Measurements from ENCODE around the gene CPEB1.

CPEB1 gene

DNA sequence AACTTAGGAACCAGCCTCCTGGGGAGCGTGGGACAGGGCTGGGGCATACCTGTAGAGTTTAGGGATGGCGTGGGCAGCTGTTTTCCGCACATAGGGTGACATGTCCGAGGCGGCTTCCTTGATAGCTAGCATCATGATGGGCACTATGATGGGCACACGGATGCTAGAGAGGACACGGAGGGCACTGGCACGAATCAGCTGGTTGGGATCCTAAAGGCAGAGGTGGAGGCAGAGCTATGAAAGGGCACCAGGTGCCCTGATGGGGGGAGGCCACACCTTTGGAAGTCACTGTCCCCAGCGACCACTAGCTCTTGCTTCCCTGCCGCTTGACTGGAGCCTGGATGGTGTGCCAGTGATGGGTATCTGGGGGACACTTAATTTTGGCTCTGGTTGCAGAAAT, 34.2 kb upstream of the CPEB1 start:
- H3K36me3 ChIP-seq (ENCODE audit: control insufficient read depth in 1 of 2, insufficient read depth in 2 of 2, low read depth in 1 of 2, low read length in 2 of 2), result no peaks in the 10 kb centered on the region
- H3K4me2 ChIP-seq (ENCODE audit: low read length, poor library complexity, severe bottlenecking), result no peak overlapping the region
- peaks cover 9% of the 10 kb centered on the region for H3K4me1 ChIP-seq (ENCODE audit: control insufficient read depth, insufficient read depth, low read depth, low read length)
- no peak overlapping the region for H2BK5ac ChIP-seq (ENCODE audit: low read depth, low read length, poor library complexity, severe bottlenecking)
- H2BK120ac ChIP-seq (ENCODE audit: low read depth, low read length), result no peak overlapping the region
- no peaks in the 10 kb centered on the region for H3K9me3 ChIP-seq (ENCODE audit: control insufficient read depth, low read length)
- no peak overlapping the region for H3K4ac ChIP-seq (ENCODE audit: low read depth in 1 of 2, low read length in 2 of 2)
- no peak overlapping the region for H3K4me3 ChIP-seq (ENCODE audit: insufficient read depth in 1 of 2, low read depth in 1 of 2, low read length in 2 of 2)
- peaks cover 46 to 49% of the 10 kb centered on the region in 2 experiments for H3K27me3 ChIP-seq (ENCODE audit: control insufficient read depth in 1 of 2, insufficient read depth in 1 of 2, low read length in 2 of 2)
- no peak overlapping the region for H2BK12ac ChIP-seq (ENCODE audit: low read length in 2 of 2)
- H3K23ac ChIP-seq (ENCODE audit: low read length in 2 of 2), result no peak overlapping the region
- WGBS, result 86% methylated on average over 10 of the region's 10 CpGs
- no peak overlapping the region for H4K8ac ChIP-seq (ENCODE audit: low read length)
- no peak overlapping the region for H4K91ac ChIP-seq (ENCODE audit: low read length)
- no peak overlapping the region for H3K27ac ChIP-seq (ENCODE audit: low read length, poor library complexity, severe bottlenecking)
- no peak overlapping the region for H3K14ac ChIP-seq (ENCODE audit: low read length in 2 of 2)
- no peak overlapping the region for H2AK5ac ChIP-seq (ENCODE audit: low read length, severe bottlenecking)
- no peak overlapping the region for H2AFZ ChIP-seq (ENCODE audit: low read depth, low read length)
- no peak overlapping the region for H3K18ac ChIP-seq (ENCODE audit: low read depth in 1 of 2, low read length in 2 of 2)
- no peak overlapping the region for H2BK15ac ChIP-seq (ENCODE audit: low read depth, poor library complexity, severe bottlenecking)
- H3K79me1 ChIP-seq (replicated peaks; ENCODE audit: low read length, poor library complexity, severe bottlenecking), result no peaks in the 10 kb centered on the region
- DNase-seq, result no peak
- no peak overlapping the region for H3K9ac ChIP-seq (ENCODE audit: low read length)

DNA sequence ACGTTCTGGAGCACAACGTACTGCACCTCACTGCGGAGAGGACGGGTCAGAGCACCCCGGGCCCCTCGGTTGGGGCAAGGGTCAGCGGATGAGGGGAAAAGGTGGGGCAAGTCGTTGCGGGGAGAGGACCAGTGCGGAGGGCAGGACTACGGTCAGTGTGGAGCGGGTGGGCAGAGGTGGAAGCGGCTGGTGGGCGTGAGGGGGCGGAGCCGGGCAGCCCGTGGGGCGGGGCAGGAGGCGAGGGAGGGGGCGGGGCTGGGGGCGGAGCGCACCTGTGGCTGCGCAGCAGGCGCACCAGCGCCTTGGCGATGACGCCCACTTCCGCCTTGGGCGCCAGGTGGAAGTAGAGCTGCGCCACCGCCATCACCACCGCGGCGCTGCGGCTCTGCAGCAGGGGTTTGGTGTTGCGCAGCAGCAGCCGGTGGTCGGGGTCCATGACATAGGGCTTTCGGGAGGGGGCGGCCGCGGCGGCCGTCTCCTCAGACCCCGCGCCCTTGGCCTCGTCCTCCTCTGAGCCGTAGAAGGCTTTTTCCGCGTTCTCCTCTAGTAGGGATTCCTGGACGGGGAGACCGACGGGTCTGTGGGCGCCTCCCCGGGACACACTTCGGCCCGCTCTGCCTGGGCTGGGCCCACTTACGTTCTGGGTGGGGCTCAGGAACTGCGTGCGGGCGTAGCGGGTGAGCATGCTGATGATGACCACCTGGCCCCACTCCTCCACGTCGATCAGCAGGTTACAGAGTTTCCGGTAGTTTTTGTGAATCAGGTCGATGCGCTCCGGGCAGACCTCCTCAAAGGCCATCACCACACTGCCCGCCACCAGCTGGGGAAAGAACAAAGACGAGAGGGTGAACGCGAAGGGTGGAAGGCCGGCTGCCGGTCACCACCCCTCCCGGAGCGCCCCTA, 33.3 kb upstream of the CPEB1 start:
- Histone ChIP-seq H3K14ac (ENCODE audit: low read length in 2 of 2) (no peak overlapping the region), H3K18ac (ENCODE audit: low read depth in 1 of 2, low read length in 2 of 2) (no peak overlapping the region), H2BK12ac (ENCODE audit: low read length in 2 of 2) (no peak overlapping the region), H3K79me1 (replicated peaks; ENCODE audit: low read length, poor library complexity, severe bottlenecking) (no peaks in the 10 kb centered on the region), H3K4ac (ENCODE audit: low read depth in 1 of 2, low read length in 2 of 2) (no peak overlapping the region), H3K4me1 (ENCODE audit: control insufficient read depth, insufficient read depth, low read depth, low read length) (peaks cover 9% of the 10 kb centered on the region), H2BK15ac (ENCODE audit: low read depth, poor library complexity, severe bottlenecking) (no peak overlapping the region), H3K23ac (ENCODE audit: low read length in 2 of 2) (peak overlapping the region in 1 of 2 experiments; percentile 23), H2BK120ac (ENCODE audit: low read depth, low read length) (no peak overlapping the region), H3K4me2 (ENCODE audit: low read length, poor library complexity, severe bottlenecking) (no peak overlapping the region), H3K27me3 (ENCODE audit: control insufficient read depth in 1 of 2, insufficient read depth in 1 of 2, low read length in 2 of 2) (peaks cover 46 to 53% of the 10 kb centered on the region in 2 experiments), H3K4me3 (ENCODE audit: insufficient read depth in 1 of 2, low read depth in 1 of 2, low read length in 2 of 2) (no peak overlapping the region), H2AFZ (ENCODE audit: low read depth, low read length) (peak overlapping the region; percentile 19), H3K27ac (ENCODE audit: low read length, poor library complexity, severe bottlenecking) (no peak overlapping the region), H3K9ac (ENCODE audit: low read length) (no peak overlapping the region), H4K8ac (ENCODE audit: low read length) (no peak overlapping the region), H2BK5ac (ENCODE audit: low read depth, low read length, poor library complexity, severe bottlenecking) (no peak overlapping the region), H3K36me3 (ENCODE audit: control insufficient read depth in 1 of 2, insufficient read depth in 2 of 2, low read depth in 1 of 2, low read length in 2 of 2) (no peaks in the 10 kb centered on the region), H3K9me3 (ENCODE audit: control insufficient read depth, low read length) (no peaks in the 10 kb centered on the region), H2AK5ac (ENCODE audit: low read length, severe bottlenecking) (no peak overlapping the region), H4K91ac (ENCODE audit: low read length) (no peak overlapping the region)
- DNase-seq, result no peak
- 7% methylated on average over 71 of the region's 76 CpGs for WGBS

DNA sequence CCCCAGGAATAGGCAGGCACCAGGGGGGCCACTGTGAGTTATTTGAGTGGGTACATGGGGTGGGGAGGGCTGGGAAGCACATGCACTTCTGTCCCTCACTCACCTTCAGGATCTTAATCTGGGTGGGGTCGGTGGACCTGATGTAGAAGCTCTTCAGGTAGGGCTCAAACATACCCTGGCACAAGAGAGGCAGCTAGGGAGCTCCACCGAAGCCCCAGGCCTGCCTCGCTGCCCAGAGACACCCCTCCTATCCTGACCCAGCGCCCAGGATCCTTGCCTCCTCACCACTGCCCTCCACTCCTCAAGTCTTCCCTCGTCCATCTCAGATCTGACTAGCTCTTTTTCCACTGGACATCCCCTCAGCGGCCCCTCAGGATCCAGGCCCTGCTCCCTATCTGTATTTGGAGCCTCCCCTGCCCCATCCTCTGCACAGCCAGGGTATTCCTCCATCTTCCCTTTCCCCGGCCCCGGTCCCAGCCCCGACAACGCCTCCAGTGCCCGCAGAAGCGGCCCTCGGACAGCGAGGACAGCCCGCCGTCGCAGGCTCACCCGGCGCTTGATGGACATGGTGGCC, 32.5 kb upstream of the CPEB1 start:
- no peak overlapping the region for H3K9ac ChIP-seq (ENCODE audit: low read length)
- no peak overlapping the region for H3K4me2 ChIP-seq (ENCODE audit: low read length, poor library complexity, severe bottlenecking)
- H2AK5ac ChIP-seq (ENCODE audit: low read length, severe bottlenecking), result no peak overlapping the region
- peaks cover 46 to 59% of the 10 kb centered on the region in 2 experiments for H3K27me3 ChIP-seq (ENCODE audit: control insufficient read depth in 1 of 2, insufficient read depth in 1 of 2, low read length in 2 of 2)
- H4K8ac ChIP-seq (ENCODE audit: low read length), result no peak overlapping the region
- H2BK15ac ChIP-seq (ENCODE audit: low read depth, poor library complexity, severe bottlenecking), result no peak overlapping the region
- no peak overlapping the region for H3K27ac ChIP-seq (ENCODE audit: low read length, poor library complexity, severe bottlenecking)
- no peak overlapping the region for H2BK5ac ChIP-seq (ENCODE audit: low read depth, low read length, poor library complexity, severe bottlenecking)
- no peak overlapping the region for H3K14ac ChIP-seq (ENCODE audit: low read length in 2 of 2)
- no peaks in the 10 kb centered on the region for H3K79me1 ChIP-seq (replicated peaks; ENCODE audit: low read length, poor library complexity, severe bottlenecking)
- WGBS, result 40% methylated on average over 19 of the region's 19 CpGs
- H3K23ac ChIP-seq (ENCODE audit: low read length in 2 of 2), result no peak overlapping the region
- H3K4me3 ChIP-seq (ENCODE audit: insufficient read depth in 1 of 2, low read depth in 1 of 2, low read length in 2 of 2), result no peak overlapping the region
- H4K91ac ChIP-seq (ENCODE audit: low read length), result no peak overlapping the region
- H3K4me1 ChIP-seq (ENCODE audit: control insufficient read depth, insufficient read depth, low read depth, low read length), result peaks cover 9% of the 10 kb centered on the region
- no peak overlapping the region for H2BK120ac ChIP-seq (ENCODE audit: low read depth, low read length)
- no peaks in the 10 kb centered on the region for H3K36me3 ChIP-seq (ENCODE audit: control insufficient read depth in 1 of 2, insufficient read depth in 2 of 2, low read depth in 1 of 2, low read length in 2 of 2)
- H2AFZ ChIP-seq (ENCODE audit: low read depth, low read length), result no peak overlapping the region
- no peak overlapping the region for H2BK12ac ChIP-seq (ENCODE audit: low read length in 2 of 2)
- no peak overlapping the region for H3K4ac ChIP-seq (ENCODE audit: low read depth in 1 of 2, low read length in 2 of 2)
- no peaks in the 10 kb centered on the region for H3K9me3 ChIP-seq (ENCODE audit: control insufficient read depth, low read length)
- DNase-seq, result no peak
- H3K18ac ChIP-seq (ENCODE audit: low read depth in 1 of 2, low read length in 2 of 2), result no peak overlapping the region

DNA sequence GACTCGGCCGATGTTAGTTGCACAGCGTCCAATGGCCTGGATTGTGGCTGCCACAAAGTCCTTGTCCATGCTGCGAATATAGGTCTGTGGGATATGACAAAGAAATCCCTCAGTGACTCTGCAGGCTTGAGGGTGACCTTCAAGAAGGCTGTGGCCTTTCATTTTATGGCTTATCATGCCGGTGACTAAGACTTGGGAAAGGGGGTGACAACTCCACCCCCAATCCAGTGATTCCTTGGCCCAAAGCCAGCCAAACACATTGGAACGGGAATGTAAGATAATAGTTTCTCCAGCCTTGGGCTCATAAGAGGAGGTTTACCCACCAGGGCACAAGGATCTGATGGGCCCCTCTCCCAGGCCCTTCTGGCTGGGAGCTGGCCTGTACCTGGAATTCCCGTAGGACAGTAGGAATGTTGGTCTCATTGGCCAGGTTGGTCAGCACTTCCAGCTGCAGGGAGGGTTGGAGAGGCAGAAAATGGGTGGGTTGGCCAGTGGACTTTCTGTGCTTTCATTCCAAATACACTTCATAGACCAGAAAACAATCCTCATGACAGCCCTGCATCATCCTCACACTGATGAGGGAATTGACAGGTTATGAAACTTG, 30.7 kb upstream of the CPEB1 start:
- H3K9ac ChIP-seq (ENCODE audit: low read length), result no peak overlapping the region
- no peak overlapping the region for H3K4me2 ChIP-seq (ENCODE audit: low read length, poor library complexity, severe bottlenecking)
- no peak overlapping the region for H2BK5ac ChIP-seq (ENCODE audit: low read depth, low read length, poor library complexity, severe bottlenecking)
- H3K27me3 ChIP-seq (ENCODE audit: control insufficient read depth in 1 of 2, insufficient read depth in 1 of 2, low read length in 2 of 2), result peaks cover 40 to 60% of the 10 kb centered on the region in 2 experiments
- no peak overlapping the region for H3K4me3 ChIP-seq (ENCODE audit: insufficient read depth in 1 of 2, low read depth in 1 of 2, low read length in 2 of 2)
- no peak overlapping the region for H2AFZ ChIP-seq (ENCODE audit: low read depth, low read length)
- no peak overlapping the region for H3K18ac ChIP-seq (ENCODE audit: low read depth in 1 of 2, low read length in 2 of 2)
- no peak for DNase-seq
- no peaks in the 10 kb centered on the region for H3K36me3 ChIP-seq (ENCODE audit: control insufficient read depth in 1 of 2, insufficient read depth in 2 of 2, low read depth in 1 of 2, low read length in 2 of 2)
- H3K79me1 ChIP-seq (replicated peaks; ENCODE audit: low read length, poor library complexity, severe bottlenecking), result no peaks in the 10 kb centered on the region
- no peaks in the 10 kb centered on the region for H3K9me3 ChIP-seq (ENCODE audit: control insufficient read depth, low read length)
- no peak overlapping the region for H3K4ac ChIP-seq (ENCODE audit: low read depth in 1 of 2, low read length in 2 of 2)
- H2AK5ac ChIP-seq (ENCODE audit: low read length, severe bottlenecking), result no peak overlapping the region
- no peak overlapping the region for H2BK15ac ChIP-seq (ENCODE audit: low read depth, poor library complexity, severe bottlenecking)
- no peak overlapping the region for H4K8ac ChIP-seq (ENCODE audit: low read length)
- H3K27ac ChIP-seq (ENCODE audit: low read length, poor library complexity, severe bottlenecking), result no peak overlapping the region
- H4K91ac ChIP-seq (ENCODE audit: low read length), result no peak overlapping the region
- no peak overlapping the region for H3K23ac ChIP-seq (ENCODE audit: low read length in 2 of 2)
- no peak overlapping the region for H2BK120ac ChIP-seq (ENCODE audit: low read depth, low read length)
- no peak overlapping the region for H2BK12ac ChIP-seq (ENCODE audit: low read length in 2 of 2)
- no peak overlapping the region for H3K14ac ChIP-seq (ENCODE audit: low read length in 2 of 2)
- peaks cover 9% of the 10 kb centered on the region for H3K4me1 ChIP-seq (ENCODE audit: control insufficient read depth, insufficient read depth, low read depth, low read length)
- 87% methylated on average over 6 of the region's 7 CpGs for WGBS

Measured in mesenchymal stem cell (in vitro differentiated cells and primary cell).